Measurements from ENCODE around the gene POLR3H.

POLR3H gene

GRCh38 chr22:41524251-41524661, 20.0 kb downstream of the POLR3H start:
- no peak for FAIRE-seq

GRCh38 chr22:41523464-41524221, 20.6 kb downstream of the POLR3H start:
- TF ChIP-seq POLR2A (IDR thresholded peaks at IDR 0.05; ENCODE audit: low read depth, low read length) (no peak; the same call in 1 of the 2 replicates), POLR2AphosphoS5 (IDR thresholded peaks at IDR 0.05; ENCODE audit: low read depth, low read length) (0 out of 2 replicates have a peak, but pooled peaks have one; percentile 21), POU2F2 (IDR thresholded peaks at IDR 0.05; ENCODE audit: low read depth, low read length) (no peak), TAF1 (IDR thresholded peaks at IDR 0.05; ENCODE audit: low read depth, low read length) (no peak)
- no peak for DNase-seq (ENCODE audit: insufficient read length, low spot score)
- FAIRE-seq, result no peak

More at GRCh38 chr22:41524251-41524661, 20.0 kb downstream of the POLR3H start:
- TF ChIP-seq PAX5 (IDR thresholded peaks at IDR 0.05; ENCODE audit: insufficient read depth, low read length, severe bottlenecking) (no peak), POLR2A (IDR thresholded peaks at IDR 0.05; ENCODE audit: low read depth, low read length) (no peak), SPI1 (IDR thresholded peaks at IDR 0.05; ENCODE audit: low read depth, low read length) (no peak), TAF1 (IDR thresholded peaks at IDR 0.05; ENCODE audit: low read depth, low read length) (no peak), POU2F2 (IDR thresholded peaks at IDR 0.05; ENCODE audit: low read depth, low read length) (no peak), POLR2AphosphoS5 (IDR thresholded peaks at IDR 0.05; ENCODE audit: low read depth, low read length) (no peak)
- DNase-seq (ENCODE audit: insufficient read length, low spot score), result no peak

- no peak for DNase-seq (ENCODE audit: insufficient read length, low spot score)
- no peak for FAIRE-seq
- TF ChIP-seq PAX5 (IDR thresholded peaks at IDR 0.05; ENCODE audit: insufficient read depth, low read length, severe bottlenecking), result no peak
- TF ChIP-seq POLR2A (IDR thresholded peaks at IDR 0.05; ENCODE audit: low read depth, low read length), result no peak
- no peak for TF ChIP-seq SPI1 (IDR thresholded peaks at IDR 0.05; ENCODE audit: low read depth, low read length)
- TF ChIP-seq TAF1 (IDR thresholded peaks at IDR 0.05; ENCODE audit: low read depth, low read length), result no peak
- no peak for TF ChIP-seq POU2F2 (IDR thresholded peaks at IDR 0.05; ENCODE audit: low read depth, low read length)
- TF ChIP-seq POLR2AphosphoS5 (IDR thresholded peaks at IDR 0.05; ENCODE audit: low read depth, low read length), result no peak
These were observed 21.5 kb downstream of the POLR3H start for GRCh38 chr22:41522813-41523212.

DNA sequence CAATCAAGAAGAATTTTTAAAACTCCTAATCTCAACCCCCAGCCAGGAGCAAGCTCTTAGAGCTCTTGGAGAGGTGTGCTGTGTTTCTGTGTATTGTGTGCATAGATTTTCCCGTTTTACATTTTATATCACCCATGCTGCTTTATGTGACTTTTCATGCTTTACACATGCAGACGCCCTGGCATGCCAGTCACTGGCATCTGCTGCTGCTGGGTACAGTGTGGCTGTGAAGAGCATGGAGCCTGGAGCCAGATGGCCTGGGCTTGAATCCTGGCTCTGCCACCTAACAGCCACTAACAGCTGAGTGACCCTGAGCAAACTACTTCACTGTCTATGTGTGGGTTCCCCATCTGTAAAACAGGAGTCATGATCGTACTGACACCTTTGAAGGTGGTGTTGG, 23.1 kb downstream of the POLR3H start:
- FAIRE-seq (peak; percentile 40), DNase-seq (ENCODE audit: insufficient read length, low spot score) (no peak)
- no peak for TF ChIP-seq TAF1 (IDR thresholded peaks at IDR 0.05; ENCODE audit: low read depth, low read length)

- TF ChIP-seq POLR2A (IDR thresholded peaks at IDR 0.05; ENCODE audit: low read depth, low read length), result no peak
- TF ChIP-seq POLR2AphosphoS5 (IDR thresholded peaks at IDR 0.05; ENCODE audit: low read depth, low read length), result no peak
- TF ChIP-seq PAX5 (IDR thresholded peaks at IDR 0.05; ENCODE audit: insufficient read depth, low read length, severe bottlenecking), result no peak
- DNase-seq (ENCODE audit: insufficient read length, low spot score) (no peak), FAIRE-seq (no peak)
These were observed 26.3 kb downstream of the POLR3H start for GRCh38 chr22:41518048-41518347.

DNA sequence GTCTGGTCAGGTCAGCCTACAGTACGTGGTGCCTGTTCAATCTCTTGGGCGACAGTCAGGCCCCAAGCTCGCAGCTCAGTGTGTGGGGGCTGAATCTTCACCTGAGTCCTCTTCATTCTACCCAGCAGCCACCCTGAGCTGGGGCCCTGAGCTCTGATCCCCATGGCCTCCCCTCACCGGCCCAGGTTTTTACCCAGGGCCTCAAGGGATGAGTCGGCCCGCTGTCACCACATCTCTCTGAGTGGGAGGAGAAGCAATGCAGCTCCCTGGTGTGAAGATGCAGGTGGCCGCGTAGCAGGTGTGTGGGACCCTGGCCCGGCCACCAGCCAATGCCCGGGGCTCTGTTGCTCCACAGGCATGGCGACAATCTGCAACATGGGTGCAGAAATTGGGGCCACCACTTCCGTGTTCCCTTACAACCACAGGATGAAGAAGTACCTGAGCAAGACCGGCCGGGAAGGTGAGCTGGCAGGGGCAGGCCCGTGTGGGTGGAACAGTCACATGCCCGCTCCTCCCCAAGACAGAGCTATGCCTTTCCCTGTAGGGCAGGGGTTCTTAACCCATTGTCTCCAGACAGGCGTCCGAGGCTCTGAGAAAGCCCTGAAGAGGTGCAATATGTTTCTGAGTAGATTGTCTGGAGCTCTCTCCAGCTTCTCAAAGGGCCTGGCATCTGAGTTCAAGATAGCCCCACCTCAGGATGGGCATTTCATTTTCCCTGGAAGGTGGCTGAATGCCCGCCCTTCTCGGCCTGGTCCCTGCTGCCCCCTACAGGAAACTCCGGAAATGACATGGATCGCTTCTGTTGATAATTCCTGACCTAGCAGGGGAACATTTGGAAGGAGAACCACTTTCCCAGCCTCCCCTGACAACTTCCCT, 26.9 kb downstream of the POLR3H start:
- TF ChIP-seq POLR2AphosphoS5 (IDR thresholded peaks at IDR 0.05; ENCODE audit: low read depth, low read length) (no peak; the same call in 1 of the 2 replicates), POU2F2 (IDR thresholded peaks at IDR 0.05; ENCODE audit: low read depth, low read length) (no peak), SPI1 (IDR thresholded peaks at IDR 0.05; ENCODE audit: low read depth, low read length) (no peak), POLR2A (IDR thresholded peaks at IDR 0.05; ENCODE audit: low read depth, low read length) (no peak), PAX5 (IDR thresholded peaks at IDR 0.05; ENCODE audit: insufficient read depth, low read length, severe bottlenecking) (no peak), TAF1 (IDR thresholded peaks at IDR 0.05; ENCODE audit: low read depth, low read length) (no peak)
- FAIRE-seq, result no peak
- no peak for DNase-seq (ENCODE audit: insufficient read length, low spot score)

- DNase-seq (ENCODE audit: insufficient read length, low spot score) (no peak), FAIRE-seq (no peak)
- no peak for TF ChIP-seq TAF1 (IDR thresholded peaks at IDR 0.05; ENCODE audit: low read depth, low read length)
- no peak for TF ChIP-seq SPI1 (IDR thresholded peaks at IDR 0.05; ENCODE audit: low read depth, low read length)
- no peak for TF ChIP-seq POU2F2 (IDR thresholded peaks at IDR 0.05; ENCODE audit: low read depth, low read length)
- no peak for TF ChIP-seq POLR2AphosphoS5 (IDR thresholded peaks at IDR 0.05; ENCODE audit: low read depth, low read length)
These were observed 27.8 kb downstream of the POLR3H start for GRCh38 chr22:41516462-41516861.

GRCh38 chr22:41513391-41513790, 30.9 kb downstream of the POLR3H start:
- DNase-seq (ENCODE audit: insufficient read length, low spot score), result no peak
- no peak for FAIRE-seq
- TF ChIP-seq POLR2AphosphoS5 (IDR thresholded peaks at IDR 0.05; ENCODE audit: low read depth, low read length) (no peak), SPI1 (IDR thresholded peaks at IDR 0.05; ENCODE audit: low read depth, low read length) (no peak), POU2F2 (IDR thresholded peaks at IDR 0.05; ENCODE audit: low read depth, low read length) (no peak), PAX5 (IDR thresholded peaks at IDR 0.05; ENCODE audit: insufficient read depth, low read length, severe bottlenecking) (no peak), TAF1 (IDR thresholded peaks at IDR 0.05; ENCODE audit: low read depth, low read length) (no peak), POLR2A (IDR thresholded peaks at IDR 0.05; ENCODE audit: low read depth, low read length) (no peak)

- FAIRE-seq (no peak), DNase-seq (ENCODE audit: insufficient read length, low spot score) (no peak)
- TF ChIP-seq POU2F2 (IDR thresholded peaks at IDR 0.05; ENCODE audit: low read depth, low read length), result no peak
- no peak for TF ChIP-seq SPI1 (IDR thresholded peaks at IDR 0.05; ENCODE audit: low read depth, low read length)
- TF ChIP-seq PAX5 (IDR thresholded peaks at IDR 0.05; ENCODE audit: insufficient read depth, low read length, severe bottlenecking), result no peak
- TF ChIP-seq POLR2A (IDR thresholded peaks at IDR 0.05; ENCODE audit: low read depth, low read length), result no peak
- TF ChIP-seq POLR2AphosphoS5 (IDR thresholded peaks at IDR 0.05; ENCODE audit: low read depth, low read length), result no peak
- no peak for TF ChIP-seq TAF1 (IDR thresholded peaks at IDR 0.05; ENCODE audit: low read depth, low read length)
These were observed 31.7 kb downstream of the POLR3H start for GRCh38 chr22:41512421-41513194.

All from GM12891 (cell line).